Erythroblast (primary cell): Measurements from ENCODE around the gene VN1R5.
"Not testable (repeated sequence)": the region's sequence is repeated elsewhere in the genome, so short reads cannot be mapped to it uniquely, and the experiment has no call there.

Experiments used
- DNase-seq, 2 experiments: peaks; one replicate each; lab custom pipeline; 2025; lab: John Stamatoyannopoulos, UW
- GATA1 ChIP-seq: IDR thresholded peaks from 2 replicates; pipeline ENCODE4 v1.6.1; 2011; ENCODE audit warnings: low read depth, mild to moderate bottlenecking, control low read depth, low read length, moderate library complexity
- POLR2A ChIP-seq: IDR thresholded peaks from 2 replicates; pipeline ENCODE4 v1.6.1; 2011; ENCODE audit warnings: mild to moderate bottlenecking, low read length

Gene VN1R5

DNA sequence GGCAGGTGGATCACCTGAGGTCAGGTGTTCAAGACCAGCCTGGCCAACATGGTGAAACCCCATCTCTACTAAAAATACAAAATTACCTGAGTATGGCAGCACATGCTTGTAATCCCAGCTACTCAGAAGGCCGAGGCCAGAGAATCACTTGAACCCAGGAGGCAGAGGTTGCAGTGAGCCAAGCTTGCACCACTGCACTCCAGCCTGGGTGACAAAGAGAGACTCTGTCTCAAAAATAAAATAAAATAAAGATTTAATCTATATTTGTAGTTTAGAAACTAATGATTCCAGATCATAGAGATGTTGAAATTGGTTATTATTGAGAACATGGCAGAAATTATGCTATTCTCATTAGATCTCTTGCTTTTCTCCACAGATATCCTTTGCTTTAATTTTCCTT lies at the start of gene VN1R5:
Gene VN1R5, plus strand, starts transcription at position 301 of the 400 bp plus-strand sequence.
- not testable (repeated sequence) for DNase-seq

DNA sequence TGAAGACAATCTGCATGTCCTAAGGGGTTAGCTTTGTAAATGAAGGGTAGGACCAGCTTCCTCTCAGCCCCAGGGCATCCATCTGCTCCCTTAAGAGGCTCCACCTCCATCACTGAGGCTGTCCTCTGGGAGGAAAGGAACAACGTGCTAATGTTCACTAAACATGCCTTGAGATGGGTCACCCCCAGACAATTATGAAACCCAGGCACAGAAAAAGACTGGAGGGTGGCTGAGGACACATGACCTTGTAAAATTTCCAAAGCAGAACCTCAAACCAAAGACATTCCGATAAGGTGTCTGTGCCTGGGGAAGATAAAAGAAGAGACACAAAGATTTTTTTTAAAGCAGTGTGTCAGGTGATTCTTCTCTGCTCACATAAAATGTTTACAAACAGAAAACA lies 46.5 kb upstream of the VN1R5 start:
- TF ChIP-seq GATA1 = no peak
- no peak for TF ChIP-seq POLR2A
- peak; percentile 21 to 25 for DNase-seq

DNA sequence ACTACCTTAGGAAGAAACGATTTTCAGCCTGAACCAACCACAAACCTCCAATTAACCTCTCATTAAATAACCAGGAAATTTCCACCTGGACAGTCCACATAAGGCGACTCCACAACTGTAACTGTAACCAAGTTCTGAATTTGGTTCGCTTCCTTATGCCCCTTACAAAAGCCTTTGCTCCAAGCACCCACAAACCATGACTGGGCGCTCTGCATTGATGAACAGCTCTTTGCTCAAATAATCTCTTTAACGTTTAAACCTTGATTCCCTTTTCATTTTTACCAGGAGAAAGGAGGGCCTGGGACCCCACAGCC lies 45.9 kb upstream of the VN1R5 start:
- TF ChIP-seq GATA1 (no peak), POLR2A (no peak)

DNA sequence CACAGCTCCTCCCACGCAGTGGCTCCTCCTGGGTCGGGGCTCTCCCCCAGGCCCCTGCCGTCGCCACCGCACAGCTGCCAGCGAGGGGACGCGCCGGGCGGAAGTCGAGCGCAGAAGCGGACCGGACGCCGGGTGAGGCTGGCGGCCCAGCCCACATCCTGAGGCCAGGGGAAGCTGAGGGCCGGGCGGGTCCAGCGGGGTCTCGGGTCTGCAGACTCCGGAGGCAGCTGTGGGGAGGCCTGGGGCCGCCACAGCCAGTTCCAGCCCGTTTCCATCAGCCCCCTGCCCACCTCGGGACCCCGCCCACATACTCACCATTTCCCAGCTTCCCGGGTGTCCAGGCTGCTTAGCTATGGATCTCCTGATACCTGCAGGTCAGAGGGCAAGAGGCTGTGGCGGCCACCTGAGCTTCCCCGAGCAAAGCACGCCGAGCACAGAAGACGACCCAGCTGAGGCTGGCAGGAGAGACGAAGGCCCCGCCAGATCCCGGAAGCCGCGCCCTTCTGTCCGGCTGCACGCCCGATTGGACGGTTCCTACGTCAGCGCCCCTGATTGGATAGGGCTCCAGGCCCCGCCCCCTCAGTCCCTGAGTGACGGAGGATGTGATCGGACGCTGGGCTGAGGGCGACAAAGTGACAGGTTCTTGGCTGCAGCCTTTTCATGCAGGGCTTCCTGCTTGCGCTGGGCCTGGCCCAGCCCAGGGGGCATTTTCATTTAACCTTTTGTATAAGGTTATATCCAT lies 45.3 kb upstream of the VN1R5 start:
- peak; percentile 97 for DNase-seq
- no peak for TF ChIP-seq GATA1
- peak; percentile 86 for TF ChIP-seq POLR2A

More for the DNA sequence above, 45.9 kb upstream of the VN1R5 start:
- peak; percentile 71 to 76 for DNase-seq

DNA sequence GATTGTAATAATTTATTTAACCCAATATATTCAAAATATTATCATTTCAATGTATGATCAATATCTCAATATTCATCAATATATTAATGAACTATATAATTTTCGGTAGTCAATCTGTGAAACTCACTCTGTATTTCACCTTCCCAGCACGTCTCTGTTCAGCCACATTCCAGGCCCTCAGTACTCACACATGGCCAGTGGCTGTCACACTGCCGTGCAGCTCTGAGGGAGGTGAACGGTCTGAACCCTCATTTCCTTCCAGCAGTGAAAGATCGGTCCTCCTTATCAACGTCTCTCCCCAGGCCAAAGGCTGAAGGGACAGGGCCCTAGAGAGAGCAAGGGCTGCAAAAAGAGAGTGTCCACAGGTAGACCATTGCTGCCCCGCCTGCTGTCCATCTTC lies 44.5 kb upstream of the VN1R5 start:
- TF ChIP-seq POLR2A = no peak
- no peak for TF ChIP-seq GATA1
- no peak for DNase-seq

DNA sequence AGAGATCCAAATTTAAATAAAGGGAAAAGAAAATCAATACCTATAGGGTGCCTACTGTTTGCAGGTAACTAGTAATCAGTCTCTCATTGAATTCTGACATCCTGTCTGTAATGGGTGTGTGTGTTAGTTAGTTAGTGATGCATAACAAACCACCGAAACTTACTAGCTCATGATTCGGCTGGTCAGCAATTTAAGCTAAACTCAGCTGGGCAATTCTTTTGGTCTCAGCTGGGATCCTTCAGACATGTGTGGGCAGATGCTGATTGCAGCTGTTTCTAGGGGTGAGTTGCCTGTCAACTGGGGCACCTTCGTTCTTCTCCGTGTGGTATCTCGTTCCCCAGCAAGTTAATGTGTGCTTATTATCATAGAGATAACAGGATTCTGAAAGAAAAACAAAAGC lies 43.9 kb upstream of the VN1R5 start:
- peak; percentile 41 to 86 for DNase-seq
- no peak for TF ChIP-seq POLR2A
- no peak for TF ChIP-seq GATA1

DNA sequence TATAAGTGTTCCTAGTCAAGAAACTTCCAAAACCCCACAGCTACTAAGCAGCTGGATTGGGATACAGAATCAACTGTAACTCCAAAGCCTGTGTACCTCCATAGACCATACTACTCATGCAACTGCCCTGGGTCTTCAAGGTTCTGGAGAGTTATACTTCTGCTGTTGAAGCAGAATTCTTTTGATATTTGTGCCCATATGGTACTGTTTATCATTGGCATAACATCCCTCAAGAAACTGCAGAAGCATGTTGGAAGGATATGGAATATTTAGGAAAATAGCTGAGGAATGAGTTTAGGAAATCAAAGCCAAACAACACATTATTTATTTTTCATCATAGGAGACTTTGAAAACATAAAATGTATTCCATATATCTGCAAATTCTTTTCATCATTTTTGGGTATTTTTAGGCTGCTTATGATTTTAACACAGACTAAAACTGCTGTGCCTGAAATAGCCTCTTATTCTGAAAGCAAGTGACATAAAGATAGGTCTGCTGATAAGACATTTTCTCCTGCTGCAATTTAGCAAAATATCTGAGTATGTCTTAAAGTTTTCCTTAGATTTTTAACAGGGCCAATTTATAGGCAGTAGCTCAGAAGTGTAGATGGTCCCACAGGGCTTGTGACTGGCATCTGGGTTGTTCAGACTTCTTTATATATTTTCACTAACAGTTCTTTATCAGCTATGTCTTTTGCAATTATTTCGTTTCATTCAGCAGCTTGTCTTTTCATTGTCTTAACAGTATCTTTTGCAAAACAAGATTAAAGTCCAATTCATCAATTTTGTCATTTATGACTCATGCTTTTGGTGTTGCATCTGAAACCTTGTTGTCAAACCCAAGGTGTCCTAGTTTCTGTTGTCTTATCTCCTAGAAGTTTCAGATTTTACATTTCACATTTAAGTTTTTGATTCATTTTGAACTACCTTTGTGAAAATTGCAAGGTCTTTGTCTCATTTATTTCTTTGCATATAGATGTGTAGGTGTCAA lies 43.0 kb upstream of the VN1R5 start:
- no peak for TF ChIP-seq POLR2A
- no peak for TF ChIP-seq GATA1
- peak in 1 of 2 experiments; percentile 7 for DNase-seq

DNA sequence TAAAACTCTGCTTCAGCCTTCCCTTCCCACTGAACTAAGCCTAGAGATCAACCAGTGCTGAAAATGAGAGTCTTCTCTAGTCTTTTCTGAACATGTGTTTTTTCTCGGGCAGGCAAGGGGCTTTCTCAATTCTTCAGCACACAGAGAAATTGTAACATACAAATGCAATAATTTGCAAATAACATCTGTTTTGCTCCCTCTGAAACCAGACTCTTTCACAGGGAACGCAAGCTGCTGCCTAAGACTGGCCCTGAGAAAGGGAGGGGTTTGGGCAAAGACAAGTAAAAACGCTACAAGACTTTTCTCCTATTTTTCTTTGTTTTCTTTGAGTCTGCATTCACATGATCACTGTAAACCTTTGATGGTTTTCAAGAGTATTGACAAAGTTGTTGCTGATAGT lies 39.6 kb upstream of the VN1R5 start:
- TF ChIP-seq POLR2A = no peak
- TF ChIP-seq GATA1 = no peak
- no peak for DNase-seq

DNA sequence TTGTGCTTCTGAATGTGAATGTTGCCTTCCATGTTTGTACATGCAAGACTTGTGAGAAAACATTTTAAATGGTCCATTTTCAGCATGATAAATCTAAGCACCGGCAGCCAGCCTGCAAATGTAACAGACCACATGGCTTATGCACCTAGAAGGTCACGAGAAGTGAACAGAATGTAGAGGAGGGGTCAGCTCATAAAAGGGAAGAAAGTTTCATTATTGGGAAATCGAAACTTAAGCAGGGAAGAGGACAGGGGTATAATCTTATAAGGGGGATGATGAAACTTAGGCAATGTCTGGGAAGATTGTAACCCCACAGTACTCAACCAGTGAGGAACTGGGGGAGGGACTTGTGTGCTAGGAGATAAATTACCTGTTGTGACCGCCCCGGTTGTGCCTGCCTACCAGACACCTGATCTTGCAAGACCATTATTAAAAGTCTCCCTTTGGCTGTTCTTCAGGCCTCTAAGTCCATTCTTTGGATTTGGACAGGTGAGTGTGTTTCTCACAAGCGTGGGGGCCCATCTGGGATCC lies 37.7 kb upstream of the VN1R5 start:
- no peak for DNase-seq
- no peak for TF ChIP-seq GATA1
- TF ChIP-seq POLR2A = no peak

DNA sequence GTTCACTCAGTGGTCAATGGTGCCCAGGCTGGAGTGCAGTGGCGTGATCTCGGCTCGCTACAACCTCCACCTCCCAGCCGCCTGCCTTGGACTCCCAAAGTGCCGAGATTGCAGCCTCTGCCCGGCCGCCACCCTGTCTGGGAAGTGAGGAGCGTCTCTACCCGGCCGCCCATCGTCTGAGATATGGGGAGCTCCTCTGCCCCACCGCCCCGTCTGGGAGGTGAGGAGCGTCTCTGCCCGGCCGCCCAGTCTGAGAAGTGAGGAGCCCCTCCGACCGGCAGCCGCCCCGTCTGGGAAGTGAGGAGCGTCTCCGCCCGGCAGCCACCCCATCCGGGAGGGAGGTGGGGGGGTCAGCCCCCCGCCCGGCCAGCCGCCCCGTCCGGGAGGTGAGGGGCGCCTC lies 35.6 kb upstream of the VN1R5 start:
- DNase-seq = not testable (repeated sequence)

DNA sequence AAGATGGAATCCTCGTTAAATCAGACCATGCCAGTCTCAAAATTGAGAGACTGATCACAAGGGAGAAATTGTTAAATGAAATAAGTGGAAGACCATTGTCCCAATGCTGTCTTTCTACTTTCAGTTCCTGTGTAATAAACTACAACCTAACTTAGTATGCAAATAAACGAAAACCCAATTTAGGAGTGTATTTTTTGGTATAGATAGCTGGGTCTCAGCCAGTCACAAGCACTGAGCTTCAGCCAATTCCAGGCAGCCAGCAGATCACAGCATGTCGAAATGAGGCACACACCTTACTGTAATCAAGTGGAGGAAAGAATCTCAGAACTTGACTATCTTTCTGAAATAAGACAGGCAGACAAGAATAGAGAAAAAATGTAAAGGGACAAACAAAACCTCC lies 33.0 kb upstream of the VN1R5 start:
- no peak for DNase-seq
- TF ChIP-seq GATA1 (no peak), POLR2A (no peak)

DNA sequence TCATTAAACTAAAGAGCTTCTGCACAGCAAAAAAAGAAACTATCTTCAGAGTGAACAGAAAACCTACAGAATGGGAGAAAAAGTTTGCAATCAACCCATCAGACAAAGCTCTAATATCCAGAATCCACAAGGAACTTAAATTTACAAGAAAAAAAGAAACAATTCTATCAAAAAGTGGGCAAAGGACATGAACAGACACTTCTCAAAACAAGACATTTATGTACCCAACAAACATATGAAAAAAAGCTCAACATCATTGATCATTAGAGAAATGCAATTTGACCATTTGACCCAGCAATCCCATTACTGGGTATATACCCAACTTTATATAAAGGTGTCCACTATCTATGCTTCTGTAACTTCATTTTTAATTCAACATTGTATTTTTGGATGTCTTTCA lies 31.1 kb upstream of the VN1R5 start:
- no peak for DNase-seq
- TF ChIP-seq POLR2A (no peak), GATA1 (no peak)

DNA sequence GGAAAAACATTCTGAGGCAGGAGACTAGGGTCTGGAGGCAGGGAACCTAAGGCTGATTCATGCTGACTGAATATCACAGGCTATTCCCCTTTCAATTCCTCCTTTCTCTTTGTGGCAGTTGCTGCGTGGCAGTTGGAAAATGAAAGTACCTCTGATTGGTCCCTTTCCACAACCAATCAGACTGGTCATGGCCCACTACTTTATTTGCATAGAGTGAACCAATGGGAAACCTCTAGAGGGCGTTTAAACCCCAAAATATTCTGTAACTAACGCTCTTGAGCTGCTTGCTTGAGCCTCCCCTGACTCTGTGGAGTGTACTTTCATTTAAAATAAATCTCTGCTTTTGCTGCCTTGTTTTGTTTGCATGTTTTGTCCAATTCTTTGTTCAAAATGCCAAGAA lies 27.7 kb upstream of the VN1R5 start:
- no peak for DNase-seq
- TF ChIP-seq POLR2A (no peak), GATA1 (no peak)

DNA sequence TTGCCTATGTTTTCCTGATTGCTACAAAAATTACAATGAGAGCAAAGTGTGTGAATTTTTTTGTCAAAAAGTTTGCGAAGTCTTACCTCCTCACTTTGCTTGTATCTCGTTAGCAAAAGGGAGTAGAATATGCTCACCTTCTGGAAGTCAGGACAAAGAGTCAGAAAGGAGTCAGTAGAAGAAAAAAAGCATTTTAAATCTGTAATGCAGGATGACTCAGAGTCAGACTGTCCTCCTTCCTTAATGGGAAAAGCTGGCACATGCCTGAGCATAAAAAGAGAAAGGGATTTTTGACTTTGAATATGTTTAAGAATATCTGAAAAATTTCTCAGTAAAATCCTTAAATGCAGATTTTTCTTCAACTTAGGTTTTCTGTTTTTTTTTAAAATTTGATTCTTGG lies 14.2 kb upstream of the VN1R5 start:
- no peak for DNase-seq
- no peak for TF ChIP-seq GATA1
